Keratinocyte (primary cell): Measurements from ENCODE around the gene QSOX2. TPM values are rescaled to one million over a fixed set of nuclear protein-coding genes. Genes with fewer than 3 reads are reported as not detected.

Experiments used
- DNase-seq: peaks from one replicate; pipeline ENCODE4 v3.0.0-alpha.2; 2011; ENCODE audit warnings: low read depth, missing footprints, low spot score
- FAIRE-seq: peaks from 2 replicates; lab custom pipeline; 2011; peaks lifted over from hg19 to GRCh38; lab: Jason Lieb, UNC
- H2AFZ ChIP-seq: 2 replicates; pipeline ENCODE4 v1.6.0; 2012; ENCODE audit warnings: low read length, control low read depth, inconsistent platforms; ENCODE audit not compliant: control insufficient read depth
- H3K27ac ChIP-seq: 2 replicates; pipeline ENCODE4 v1.5.1; 2011; ENCODE audit warnings: low read length; ENCODE audit not compliant: control insufficient read depth, insufficient read depth
- H3K27me3 ChIP-seq: 3 replicates; pipeline ENCODE4 v1.6.0; 2011; ENCODE audit warnings: low read length; ENCODE audit not compliant: control insufficient read depth, insufficient read depth; ENCODE audit errors: extremely low read depth
- H3K36me3 ChIP-seq, 2 experiments: 2 replicates in 1 of 2; 3 replicates in 1 of 2; pipeline ENCODE4 v1.5.1; 2011; ENCODE audit warnings: low read length in 2 of 2, mild to moderate bottlenecking in 1 of 2; ENCODE audit not compliant: control insufficient read depth in 2 of 2, insufficient read depth in 2 of 2; ENCODE audit errors: extremely low read depth in 1 of 2
- H3K4me1 ChIP-seq: 3 replicates; pipeline ENCODE4 v1.5.1; 2011; ENCODE audit warnings: low read length; ENCODE audit not compliant: control insufficient read depth, insufficient read depth; ENCODE audit errors: extremely low read depth
- H3K4me2 ChIP-seq: 3 replicates; pipeline ENCODE4 v1.6.0; 2011; ENCODE audit warnings: low read depth, low read length; ENCODE audit not compliant: control insufficient read depth, insufficient read depth; ENCODE audit errors: extremely low read depth
- H3K4me3 ChIP-seq, 3 experiments: fragments of 200-600 bp in 1 of 3; sonication (generic) in 1 of 3; 2 replicates in 2 of 3; 3 replicates in 1 of 3; pipeline ENCODE4 v1.5.1; 2011 to 2016; ENCODE audit warnings: low read length in 3 of 3, mild to moderate bottlenecking in 3 of 3, control low read depth in 2 of 3, inconsistent platforms in 1 of 3, low read depth in 1 of 3, mixed read lengths in 1 of 3, mixed run types in 1 of 3, moderate library complexity in 1 of 3; ENCODE audit not compliant: control insufficient read depth in 2 of 3, insufficient read depth in 2 of 3; ENCODE audit errors: extremely low read depth in 1 of 3
- H3K79me2 ChIP-seq: 2 replicates; pipeline ENCODE4 v1.6.0; 2012; ENCODE audit warnings: low read length; ENCODE audit not compliant: control insufficient read depth, insufficient read depth
- H3K9ac ChIP-seq: 3 replicates; pipeline ENCODE4 v1.6.0; 2011; ENCODE audit warnings: low read length; ENCODE audit not compliant: control insufficient read depth, insufficient read depth; ENCODE audit errors: extremely low read depth
- H3K9me1 ChIP-seq: 3 replicates; pipeline ENCODE4 v1.6.0; 2011; ENCODE audit warnings: low read length; ENCODE audit not compliant: control insufficient read depth, insufficient read depth; ENCODE audit errors: extremely low read depth
- H3K9me3 ChIP-seq: 2 replicates; pipeline ENCODE4 v1.5.1; 2012; ENCODE audit warnings: low read depth, low read length; ENCODE audit not compliant: control insufficient read depth
- H4K20me1 ChIP-seq: 3 replicates; pipeline ENCODE4 v1.6.0; 2011; ENCODE audit warnings: low read length; ENCODE audit not compliant: control insufficient read depth, insufficient read depth; ENCODE audit errors: extremely low read depth
- CTCF ChIP-seq, 3 experiments: IDR thresholded peaks in 1 of 3; conservative IDR thresholded peaks in 1 of 3; optimal IDR thresholded peaks in 1 of 3; 2 replicates in 2 of 3; 3 replicates in 1 of 3; pipeline versions ENCODE3 to v1.5.1; 2011; ENCODE audit warnings: low read length in 3 of 3, mild to moderate bottlenecking in 3 of 3, moderate library complexity in 2 of 3, control low read depth in 1 of 3, inconsistent platforms in 1 of 3; ENCODE audit not compliant: insufficient read depth in 2 of 3; ENCODE audit errors: extremely low read depth in 1 of 3
- EZH2 ChIP-seq: IDR thresholded peaks from one replicate; pipeline ENCODE4 v1.6.1; 2012; ENCODE audit warnings: inconsistent platforms, mild to moderate bottlenecking, low read length, moderate library complexity
- dilution Hi-C: fragments of 300-500 bp; cut with MboI; formaldehyde crosslinking; loops from one replicate; pipeline ENCODE4 v1.7.0; 2020; ENCODE audit warnings: low sequenced_read_pairs; ENCODE audit not compliant: extremely low pct_ligation_motif_present
- polyA plus RNA-seq, 5 experiments: library from polyadenylated mRNA; depleted of rRNA in 3 of 5; stranded (reverse) in 3 of 5; stranded (forward) in 1 of 5; unstranded in 1 of 5; fragments of >200 nt; gene quantifications; 1 replicate in 1 of 5; 2 replicates in 3 of 5; 3 replicates in 1 of 5; pipeline versions ENCODE4 v1.2.1 to v1.2.3, GENCODE V29; 2011 to 2012; ENCODE audit warnings: missing spikeins in 2 of 5, low read depth in 1 of 5, low replicate concordance in 1 of 5

QSOX2 gene
- polyA plus RNA-seq, 1 donor (not counting 4 experiments of a cell fraction or from before 2014, with no cell fraction given), result 11.9 TPM

- H3K79me2 ChIP-seq, result no peaks in the 10 kb centered on the region
- H3K4me3 ChIP-seq, result no peak overlapping the region
- no peaks in the 10 kb centered on the region for H3K9me3 ChIP-seq
- H3K27me3 ChIP-seq, result peaks cover 17% of the 10 kb centered on the region
- no peak overlapping the region for H2AFZ ChIP-seq
- H4K20me1 ChIP-seq, result no peaks in the 10 kb centered on the region
- H3K27ac ChIP-seq, result no peak overlapping the region
- dilution Hi-C loops, result no loop called here
- no peaks in the 10 kb centered on the region for H3K4me1 ChIP-seq
- FAIRE-seq (no peak), DNase-seq (no peak)
- no peaks in the 10 kb centered on the region for H3K9me1 ChIP-seq
- no peak for TF ChIP-seq EZH2
- no peak for TF ChIP-seq CTCF (optimal IDR thresholded peaks at IDR 0.05 in 1 of 3, IDR thresholded peaks at IDR 0.05 in 1 of 3, conservative IDR thresholded peaks at IDR 0.05 in 1 of 3; ENCODE audit: extremely low read depth in 1 of 3, insufficient read depth in 2 of 3, low read length in 3 of 3)
- H3K4me2 ChIP-seq, result no peak overlapping the region
- H3K9ac ChIP-seq, result no peak overlapping the region
- no peaks in the 10 kb centered on the region for H3K36me3 ChIP-seq
Observed at GRCh38 chr9:136175616-136176197, 69.9 kb downstream of the QSOX2 start.

- H3K27me3 ChIP-seq, result peaks cover 15% of the 10 kb centered on the region
- TF ChIP-seq EZH2, result no peak
- no peak for TF ChIP-seq CTCF (optimal IDR thresholded peaks at IDR 0.05 in 1 of 3, IDR thresholded peaks at IDR 0.05 in 1 of 3, conservative IDR thresholded peaks at IDR 0.05 in 1 of 3; ENCODE audit: extremely low read depth in 1 of 3, insufficient read depth in 2 of 3, low read length in 3 of 3)
- H3K36me3 ChIP-seq, result no peaks in the 10 kb centered on the region
- no peak overlapping the region for H3K9ac ChIP-seq
- dilution Hi-C loops, result no loop called here
- no peak overlapping the region for H3K27ac ChIP-seq
- H3K4me3 ChIP-seq, result no peak overlapping the region
- H3K79me2 ChIP-seq, result no peaks in the 10 kb centered on the region
- no peaks in the 10 kb centered on the region for H3K4me1 ChIP-seq
- no peak for DNase-seq
- no peaks in the 10 kb centered on the region for H4K20me1 ChIP-seq
- no peaks in the 10 kb centered on the region for H3K9me1 ChIP-seq
- no peak overlapping the region for H2AFZ ChIP-seq
- H3K9me3 ChIP-seq, result no peaks in the 10 kb centered on the region
- FAIRE-seq, result no peak
- no peak overlapping the region for H3K4me2 ChIP-seq
Observed at GRCh38 chr9:136174779-136175615, 70.6 kb downstream of the QSOX2 start.
